Glutamatergic neuron (in vitro differentiated cells): ENCODE data around the gene TNFRSF6B. TPM values are rescaled to one million over a fixed set of nuclear protein-coding genes. Genes with fewer than 3 reads are reported as not detected.

Experiments
- DNase-seq: peaks from one replicate; pipeline ENCODE4 v3.0.0; 2022
- H3K27ac Mint-ChIP-seq: one replicate; pipeline ENCODE4 v1.8.0; 2020; ENCODE audit warnings: mild to moderate bottlenecking, mixed read lengths, inconsistent platforms; ENCODE audit not compliant: unreplicated experiment
- H3K27me3 Mint-ChIP-seq: one replicate; pipeline ENCODE4 v1.8.0; 2020; ENCODE audit warnings: mild to moderate bottlenecking, moderate library complexity, mixed read lengths, inconsistent platforms; ENCODE audit not compliant: unreplicated experiment
- H3K36me3 Mint-ChIP-seq: one replicate; pipeline ENCODE4 v1.8.0; 2020; ENCODE audit warnings: mild to moderate bottlenecking, mixed read lengths, inconsistent platforms; ENCODE audit not compliant: unreplicated experiment
- H3K4me1 Mint-ChIP-seq: one replicate; pipeline ENCODE4 v1.8.0; 2020; ENCODE audit warnings: mild to moderate bottlenecking, low read depth, mixed read lengths, inconsistent platforms; ENCODE audit not compliant: unreplicated experiment
- H3K4me3 Mint-ChIP-seq: one replicate; pipeline ENCODE4 v1.8.0; 2020; ENCODE audit warnings: mild to moderate bottlenecking, mixed read lengths, inconsistent platforms; ENCODE audit not compliant: unreplicated experiment
- H3K9me3 Mint-ChIP-seq: one replicate; pipeline ENCODE4 v1.8.0; 2020; ENCODE audit warnings: mild to moderate bottlenecking, moderate library complexity, mixed read lengths, inconsistent platforms; ENCODE audit not compliant: unreplicated experiment
- total RNA-seq: library from RNA; stranded (reverse); fragmentation: NEBNext Ultra II Directional; extraction: Animal tissue kit (Norgen Biotek cat#: 25700); gene quantifications from one replicate; pipeline ENCODE4 v1.2.1, GENCODE V29; 2021; ENCODE audit not compliant: unreplicated experiment
- TF ChIP-seq, protein P1 (sequence below): fragments of 200-600 bp; sonication (generic); IDR thresholded peaks from one replicate; pipeline ENCODE4 v1.5.0; 2021; ENCODE audit not compliant: partially characterized antibody, unreplicated experiment

Gene TNFRSF6B
- total RNA-seq, 1 donor from 2014 or later: not detected

DNA sequence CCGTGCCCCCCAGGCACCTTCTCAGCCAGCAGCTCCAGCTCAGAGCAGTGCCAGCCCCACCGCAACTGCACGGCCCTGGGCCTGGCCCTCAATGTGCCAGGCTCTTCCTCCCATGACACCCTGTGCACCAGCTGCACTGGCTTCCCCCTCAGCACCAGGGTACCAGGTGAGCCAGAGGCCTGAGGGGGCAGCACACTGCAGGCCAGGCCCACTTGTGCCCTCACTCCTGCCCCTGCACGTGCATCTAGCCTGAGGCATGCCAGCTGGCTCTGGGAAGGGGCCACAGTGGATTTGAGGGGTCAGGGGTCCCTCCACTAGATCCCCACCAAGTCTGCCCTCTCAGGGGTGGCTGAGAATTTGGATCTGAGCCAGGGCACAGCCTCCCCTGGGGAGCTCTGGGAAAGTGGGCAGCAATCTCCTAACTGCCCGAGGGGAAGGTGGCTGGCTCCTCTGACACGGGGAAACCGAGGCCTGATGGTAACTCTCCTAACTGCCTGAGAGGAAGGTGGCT is 960 bp downstream of the TNFRSF6B start:
- Mint-ChIP-seq H3K27me3 (peaks cover 11% of the 10 kb centered on the region), H3K4me3 (no peak overlapping the region), H3K4me1 (peaks cover 2% of the 10 kb centered on the region), H3K36me3 (no peaks in the 10 kb centered on the region), H3K27ac (no peak overlapping the region), H3K9me3 (peaks cover 6% of the 10 kb centered on the region)
- TF ChIP-seq, protein P1, sequence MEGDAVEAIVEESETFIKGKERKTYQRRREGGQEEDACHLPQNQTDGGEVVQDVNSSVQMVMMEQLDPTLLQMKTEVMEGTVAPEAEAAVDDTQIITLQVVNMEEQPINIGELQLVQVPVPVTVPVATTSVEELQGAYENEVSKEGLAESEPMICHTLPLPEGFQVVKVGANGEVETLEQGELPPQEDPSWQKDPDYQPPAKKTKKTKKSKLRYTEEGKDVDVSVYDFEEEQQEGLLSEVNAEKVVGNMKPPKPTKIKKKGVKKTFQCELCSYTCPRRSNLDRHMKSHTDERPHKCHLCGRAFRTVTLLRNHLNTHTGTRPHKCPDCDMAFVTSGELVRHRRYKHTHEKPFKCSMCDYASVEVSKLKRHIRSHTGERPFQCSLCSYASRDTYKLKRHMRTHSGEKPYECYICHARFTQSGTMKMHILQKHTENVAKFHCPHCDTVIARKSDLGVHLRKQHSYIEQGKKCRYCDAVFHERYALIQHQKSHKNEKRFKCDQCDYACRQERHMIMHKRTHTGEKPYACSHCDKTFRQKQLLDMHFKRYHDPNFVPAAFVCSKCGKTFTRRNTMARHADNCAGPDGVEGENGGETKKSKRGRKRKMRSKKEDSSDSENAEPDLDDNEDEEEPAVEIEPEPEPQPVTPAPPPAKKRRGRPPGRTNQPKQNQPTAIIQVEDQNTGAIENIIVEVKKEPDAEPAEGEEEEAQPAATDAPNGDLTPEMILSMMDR: no peak
- DNase-seq: no peak

DNA sequence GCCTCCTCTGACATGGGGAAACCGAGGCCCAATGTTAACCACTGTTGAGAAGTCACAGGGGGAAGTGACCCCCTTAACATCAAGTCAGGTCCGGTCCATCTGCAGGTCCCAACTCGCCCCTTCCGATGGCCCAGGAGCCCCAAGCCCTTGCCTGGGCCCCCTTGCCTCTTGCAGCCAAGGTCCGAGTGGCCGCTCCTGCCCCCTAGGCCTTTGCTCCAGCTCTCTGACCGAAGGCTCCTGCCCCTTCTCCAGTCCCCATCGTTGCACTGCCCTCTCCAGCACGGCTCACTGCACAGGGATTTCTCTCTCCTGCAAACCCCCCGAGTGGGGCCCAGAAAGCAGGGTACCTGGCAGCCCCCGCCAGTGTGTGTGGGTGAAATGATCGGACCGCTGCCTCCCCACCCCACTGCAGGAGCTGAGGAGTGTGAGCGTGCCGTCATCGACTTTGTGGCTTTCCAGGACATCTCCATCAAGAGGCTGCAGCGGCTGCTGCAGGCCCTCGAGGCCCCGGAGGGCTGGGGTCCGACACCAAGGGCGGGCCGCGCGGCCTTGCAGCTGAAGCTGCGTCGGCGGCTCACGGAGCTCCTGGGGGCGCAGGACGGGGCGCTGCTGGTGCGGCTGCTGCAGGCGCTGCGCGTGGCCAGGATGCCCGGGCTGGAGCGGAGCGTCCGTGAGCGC is 1.6 kb downstream of the TNFRSF6B start:
- Mint-ChIP-seq H3K4me1 (peaks cover 2% of the 10 kb centered on the region), H3K9me3 (peaks cover 7% of the 10 kb centered on the region), H3K36me3 (no peaks in the 10 kb centered on the region), H3K27ac (no peak overlapping the region), H3K27me3 (peaks cover 12% of the 10 kb centered on the region), H3K4me3 (no peak overlapping the region)
- TF ChIP-seq, protein P1: no peak
- no peak for DNase-seq

DNA sequence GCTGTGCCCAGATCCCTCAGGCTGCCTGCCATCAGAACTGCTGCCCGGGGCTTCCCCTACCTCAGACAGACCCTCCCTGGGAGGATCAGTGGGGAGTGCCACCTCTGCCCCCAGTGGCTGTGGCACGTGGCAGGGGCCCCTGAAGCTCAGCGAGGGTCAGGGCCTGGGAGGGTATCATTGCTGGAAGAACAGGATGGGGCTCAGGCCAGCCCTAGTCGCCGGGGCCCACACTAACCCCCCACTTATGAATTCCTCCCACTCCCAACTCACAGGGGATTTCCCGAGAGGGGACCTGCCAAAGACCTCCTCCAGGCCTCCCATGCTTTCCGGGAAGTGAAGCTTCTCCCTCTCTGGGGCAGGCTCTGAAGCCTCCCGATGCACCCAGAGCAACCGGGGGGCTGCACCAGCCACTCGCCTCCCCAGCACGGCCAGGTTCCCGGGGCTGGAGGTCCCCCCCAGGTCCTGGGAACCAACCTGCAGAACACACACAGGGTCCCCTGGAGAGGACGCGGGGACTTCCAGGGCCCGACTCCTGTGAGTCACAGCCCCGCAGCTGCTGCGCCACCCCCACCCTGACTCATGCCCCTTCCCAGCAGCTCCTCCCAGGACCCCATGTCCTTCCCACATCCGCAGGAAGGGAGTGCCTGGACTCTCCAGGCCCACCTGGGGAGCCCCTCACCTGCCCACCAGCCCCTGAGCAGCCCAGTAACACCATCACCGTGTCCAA is 2.5 kb downstream of the TNFRSF6B start:
- Mint-ChIP-seq H3K27ac (no peak overlapping the region), H3K4me1 (peaks cover 2% of the 10 kb centered on the region), H3K9me3 (peaks cover 6% of the 10 kb centered on the region), H3K4me3 (no peak overlapping the region), H3K36me3 (no peaks in the 10 kb centered on the region), H3K27me3 (peaks cover 10% of the 10 kb centered on the region)
- TF ChIP-seq, protein P1: no peak
- no peak for DNase-seq

DNA sequence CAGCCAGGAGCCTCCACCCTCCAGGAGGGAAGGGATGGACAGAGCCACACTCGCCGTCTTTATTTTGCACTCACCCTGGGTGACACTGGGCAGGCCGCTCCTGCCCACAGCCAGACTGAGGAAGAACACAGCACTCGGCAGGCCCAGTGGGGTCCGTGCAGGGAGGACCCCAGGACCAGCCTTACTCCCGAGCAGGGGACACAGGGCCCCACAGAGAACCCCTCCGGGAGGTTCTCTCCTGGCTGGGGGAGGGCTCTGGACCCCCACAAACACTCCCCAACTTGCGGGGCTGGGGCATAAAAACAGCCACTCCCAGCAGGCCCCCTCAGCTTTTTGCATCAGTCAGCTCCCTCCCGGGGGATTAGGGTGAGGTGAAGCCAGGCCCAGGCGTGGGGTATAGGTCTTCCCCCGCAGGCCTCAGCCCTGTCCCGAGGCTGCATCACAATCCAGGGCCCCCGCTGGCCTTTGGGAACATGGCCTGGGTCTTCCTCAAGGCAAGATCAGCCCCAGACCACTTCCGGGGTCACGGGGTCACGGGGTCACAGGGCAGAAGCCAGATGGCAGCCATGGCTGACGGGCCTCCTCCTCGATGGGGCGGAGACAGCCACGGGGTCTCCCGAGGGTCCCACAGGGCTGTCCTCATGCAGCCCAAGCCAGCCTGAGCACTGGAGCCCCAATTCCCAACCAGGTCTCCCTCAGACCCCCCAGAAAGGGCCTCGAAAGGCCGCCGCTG is 3.2 kb downstream of the TNFRSF6B start:
- Mint-ChIP-seq H3K36me3 (no peaks in the 10 kb centered on the region), H3K9me3 (peaks cover 6% of the 10 kb centered on the region), H3K27me3 (peaks cover 10% of the 10 kb centered on the region), H3K27ac (no peak overlapping the region), H3K4me3 (no peak overlapping the region), H3K4me1 (peaks cover 2% of the 10 kb centered on the region)
- DNase-seq: peak; percentile 65
- TF ChIP-seq, protein P1: no peak
